B cell (primary cell): ENCODE measurements around the gene ERVK3-1. TPM values are rescaled to one million over a fixed set of nuclear protein-coding genes. Genes with fewer than 3 reads are reported as not detected.

Experiments used
- ATAC-seq: fragments of 200-7000 bp; cut with Tn5 transposase; one replicate; pipeline ENCODE4 v1.10.0; 2021; ENCODE audit warnings: low read depth, mild to moderate bottlenecking, moderate number of reproducible peaks, moderate library complexity
- CTCF ChIA-PET: fragments of 350-600 bp; sonication (Branson Sonifier 250); formaldehyde crosslinking; loops from one replicate; lab custom pipeline; 2021; ENCODE audit warnings: antibody characterized with exemption, inconsistent platforms; lab: Charles Lee
- POLR2A ChIA-PET: fragments of 350-600 bp; sonication (Branson Sonifier 250); formaldehyde crosslinking; loops from one replicate; lab custom pipeline; 2021; ENCODE audit warnings: antibody characterized with exemption; lab: Charles Lee
- DNase-seq: peaks from one replicate; pipeline ENCODE4 v3.0.0; 2013
- H2AFZ ChIP-seq: 2 replicates; pipeline ENCODE4 v1.6.1; 2012; ENCODE audit warnings: mild to moderate bottlenecking, low read depth, low read length; ENCODE audit not compliant: insufficient read depth, poor library complexity, severe bottlenecking
- H3K27ac ChIP-seq, 2 donors: 1 replicate in 1 of 2; 2 replicates in 1 of 2; pipeline ENCODE4 v1.5.1; 2012 to 2013; ENCODE audit warnings: low read length in 2 of 2, mild to moderate bottlenecking in 2 of 2, moderate library complexity in 1 of 2
- H3K27me3 ChIP-seq, 4 experiments: fragments of 200-600 bp in 1 of 4; sonication (generic) in 1 of 4; replicated peaks in 1 of 4; 1 replicate in 2 of 4; 2 replicates in 2 of 4; pipeline versions ENCODE4 v1.6.1 to v1.7.0; 2013 to 2016; ENCODE audit warnings: low read length in 3 of 4, mild to moderate bottlenecking in 2 of 4, mixed read lengths in 1 of 4, moderate library complexity in 1 of 4; ENCODE audit not compliant: insufficient read depth in 4 of 4, control insufficient read depth in 3 of 4; ENCODE audit errors: control extremely low read depth in 1 of 4
- H3K36me3 ChIP-seq, 2 experiments: replicated peaks in 1 of 2; 1 replicate in 1 of 2; 2 replicates in 1 of 2; pipeline versions ENCODE4 v1.6.1 to v1.7.1; 2013; ENCODE audit warnings: low read length in 1 of 2; ENCODE audit not compliant: insufficient read depth in 2 of 2, control insufficient read depth in 1 of 2; ENCODE audit errors: control extremely low read depth in 1 of 2, extremely low read depth in 1 of 2
- H3K4me1 ChIP-seq, 2 donors: fragments of 200-600 bp in 1 of 2; sonication (generic) in 1 of 2; 1 replicate in 1 of 2; 2 replicates in 1 of 2; pipeline versions ENCODE4 v1.5.1 to v1.6.1; 2013 to 2017; ENCODE audit warnings: low read length in 2 of 2; ENCODE audit not compliant: control insufficient read depth in 2 of 2, insufficient read depth in 2 of 2
- H3K4me2 ChIP-seq: replicated peaks from 2 replicates; pipeline ENCODE3; 2012; ENCODE audit warnings: mild to moderate bottlenecking, low read depth, low read length; ENCODE audit not compliant: poor library complexity, severe bottlenecking
- H3K4me3 ChIP-seq, 5 experiments: fragments of 200-600 bp in 1 of 5; sonication (generic) in 1 of 5; 1 replicate in 3 of 5; 2 replicates in 2 of 5; pipeline versions ENCODE4 v1.5.1 to v1.7.0; 2011 to 2016; ENCODE audit warnings: low read length in 4 of 5, mild to moderate bottlenecking in 4 of 5, low read depth in 2 of 5, control low read depth in 1 of 5, moderate library complexity in 1 of 5; ENCODE audit not compliant: insufficient read depth in 1 of 5; ENCODE audit errors: control extremely low read depth in 1 of 5, extremely low read depth in 1 of 5
- H3K79me2 ChIP-seq: fragments of 200-600 bp; sonication (generic); one replicate; pipeline ENCODE4 v1.6.0; 2016; ENCODE audit warnings: low read length; ENCODE audit not compliant: control insufficient read depth, insufficient read depth
- H3K9ac ChIP-seq: fragments of 200-600 bp; sonication (generic); 2 replicates; pipeline ENCODE4 v1.6.1; 2017; ENCODE audit warnings: mild to moderate bottlenecking, low read length, moderate library complexity
- H3K9me3 ChIP-seq, 3 donors: one replicate each; pipeline versions ENCODE4 v1.6.1 to v1.7.1; 2013; ENCODE audit warnings: low read length in 2 of 3; ENCODE audit not compliant: control insufficient read depth in 2 of 3, insufficient read depth in 1 of 3; ENCODE audit errors: control extremely low read depth in 1 of 3
- H4K20me1 ChIP-seq: 2 replicates; pipeline ENCODE4 v1.6.0; 2012; ENCODE audit warnings: mild to moderate bottlenecking, low read length; ENCODE audit not compliant: insufficient read depth, control insufficient read depth, poor library complexity, severe bottlenecking
- H3K27ac Mint-ChIP-seq: one replicate; pipeline ENCODE4 v1.8.0; 2021; ENCODE audit warnings: mixed read lengths
- H3K27me3 Mint-ChIP-seq: one replicate; pipeline ENCODE4 v1.8.0; 2021; ENCODE audit warnings: mixed read lengths
- H3K4me1 Mint-ChIP-seq: one replicate; pipeline ENCODE4 v1.8.0; 2021; ENCODE audit warnings: mixed read lengths
- H3K4me3 Mint-ChIP-seq: one replicate; pipeline ENCODE4 v1.8.0; 2021; ENCODE audit warnings: mixed read lengths
- H3K9me3 Mint-ChIP-seq: one replicate; pipeline ENCODE4 v1.8.0; 2022; ENCODE audit warnings: mixed read lengths; ENCODE audit not compliant: insufficient read depth
- CTCF ChIP-seq: fragments of 200-600 bp; IDR thresholded peaks from one replicate; pipeline ENCODE4 v1.8.0; 2022; ENCODE audit warnings: antibody characterized with exemption, mild to moderate bottlenecking
- EZH2 ChIP-seq: IDR thresholded peaks from 2 replicates; pipeline ENCODE4 v1.6.1; 2012; ENCODE audit warnings: borderline replicate concordance, low read depth, mild to moderate bottlenecking, moderate library complexity, low read length; ENCODE audit not compliant: insufficient read depth, poor library complexity, severe bottlenecking
- WGBS: methylation state at CpG from one replicate; pipeline ENCODE4 v1.1.5; 2013; ENCODE audit warnings: missing lambda C conversion rate; ENCODE audit not compliant: insufficient coverage; 5-methylcytosine and 5-hydroxymethylcytosine counted together
- intact Hi-C: fragments of 100-400 bp; cut with micrococcal nuclease; formaldehyde crosslinking; loops from one replicate; pipeline ENCODE4 v1.10.0; 2022
- polyA plus RNA-seq: library from polyadenylated mRNA; depleted of rRNA; stranded (reverse); fragments of >200 nt; gene quantifications from 2 replicates; pipeline ENCODE4 v1.2.3, GENCODE V29; 2012
- total RNA-seq, 2 donors: library from RNA; stranded (reverse); fragments of 120-200 nt in 1 of 2; gene quantifications; 1 replicate in 1 of 2; 2 replicates in 1 of 2; pipeline versions ENCODE4 v1.2.3 to v1.2.4, GENCODE V29; 2013 to 2022

The ERVK3-1 gene
- total and polyA plus RNA-seq, 2 donors (not counting 1 experiment from before 2014, with no cell fraction given) = 79.0 to 80.7 TPM

GRCh38 chr19:58355908-58356765, 51.0 kb downstream of the ERVK3-1 start:
- peak; percentile 54 for ATAC-seq
- ChIA-PET POLR2A (interaction anchor here (1.4 kb wide), 1 partner anchor 9 kb away, joined by 7 read pairs; no protein-coding TSS in a partner anchor), CTCF (no interaction called here)
- Histone ChIP-seq H3K36me3 (no peaks in the 10 kb centered on the region), H2AFZ (peak overlapping the region; percentile 54), H3K9ac (peak overlapping the region; percentile 39), H3K27ac (no peak overlapping the region), H3K4me1 (peaks cover 14 to 22% of the 10 kb centered on the region in 2 donors), H3K9me3 (peaks cover 0 to 14% (median 0%) of the 10 kb centered on the region in 3 donors), H3K4me3 (peak overlapping the region in 4 of 5 experiments; percentile 32 to 43 (median 39)), H3K79me2 (no peaks in the 10 kb centered on the region), H3K27me3 (peaks cover 0 to 19% (median 6%) of the 10 kb centered on the region in 4 experiments), H4K20me1 (no peaks in the 10 kb centered on the region), H3K4me2 (peak overlapping the region; percentile 79)
- no peak overlapping the region for H3K27ac Mint-ChIP-seq
- peak overlapping the region; percentile 57 for H3K4me3 Mint-ChIP-seq
- peaks cover 16% of the 10 kb centered on the region for H3K4me1 Mint-ChIP-seq
- DNase-seq = peak; percentile 62
- no peak for TF ChIP-seq CTCF
- TF ChIP-seq EZH2 = no peak
- intact Hi-C loops = no loop called here
- peaks cover 3% of the 10 kb centered on the region for H3K27me3 Mint-ChIP-seq
- no peaks in the 10 kb centered on the region for H3K9me3 Mint-ChIP-seq
- WGBS = 14% methylated on average over 94 of the region's 94 CpGs
